ENCODE results near the gene ABCA1. TPM values are rescaled to one million over a fixed set of nuclear protein-coding genes. Genes with fewer than 3 reads are reported as not detected.

The ABCA1 gene
- polyA plus RNA-seq, 1 experiment, result 29.6 TPM

- Histone ChIP-seq H3K4me3 (ENCODE audit: low read depth, low read length) (no peak overlapping the region), H3K9me3 (ENCODE audit: control insufficient read depth, insufficient read depth, low read length) (no peaks in the 10 kb centered on the region), H3K27me3 (ENCODE audit: control insufficient read depth, insufficient read depth, low read length) (no peaks in the 10 kb centered on the region), H3K27ac (ENCODE audit: low read depth, low read length) (peak overlapping the region; percentile 69)
- CTCF ChIA-PET, result interaction anchor here (0.5 to 4.1 kb wide), 58 partner anchors 9 to 766 kb away, joined by 3 to 31 read pairs (median 4); partner anchors contain the start of gene SLC44A1
- TF ChIP-seq CTCF (IDR thresholded peaks at IDR 0.05; ENCODE audit: low read depth, low read length), result peak; percentile 89
- peak; percentile 78 for DNase-seq (ENCODE audit: low read depth, low spot score)
- POLR2A ChIA-PET, result interaction anchor here (0.6 to 2.1 kb wide), 3 partner anchors 11 to 311 kb away, joined by 3 to 9 read pairs (median 5); partner anchors contain the start of gene ABCA1
These were observed 64.6 kb downstream of the ABCA1 start for GRCh38 chr9:104863180-104863883.

- no peak for TF ChIP-seq CTCF (IDR thresholded peaks at IDR 0.05; ENCODE audit: low read depth, low read length)
- POLR2A ChIA-PET, result no interaction called here
- DNase-seq (ENCODE audit: low read depth, low spot score), result no peak
- Histone ChIP-seq H3K27me3 (ENCODE audit: control insufficient read depth, insufficient read depth, low read length) (no peaks in the 10 kb centered on the region), H3K9me3 (ENCODE audit: control insufficient read depth, insufficient read depth, low read length) (no peaks in the 10 kb centered on the region), H3K27ac (ENCODE audit: low read depth, low read length) (no peak overlapping the region), H3K4me3 (ENCODE audit: low read depth, low read length) (no peak overlapping the region)
- CTCF ChIA-PET, result interaction anchor here (0.7 to 1.8 kb wide), 3 partner anchors 62 to 618 kb away, joined by 3 to 15 read pairs (median 4); no protein-coding TSS in a partner anchor
These were observed 66.6 kb downstream of the ABCA1 start for GRCh38 chr9:104861397-104861796.

GRCh38 chr9:104860263-104860662 lies 67.7 kb downstream of the ABCA1 start:
- no peak for DNase-seq (ENCODE audit: low read depth, low spot score)
- POLR2A ChIA-PET, result interaction anchor here (0.8 to 1.0 kb wide), 2 partner anchors 9 to 84 kb away, joined by 3 to 6 read pairs; no protein-coding TSS in a partner anchor
- H3K9me3 ChIP-seq (ENCODE audit: control insufficient read depth, insufficient read depth, low read length), result no peaks in the 10 kb centered on the region
- no peak overlapping the region for H3K4me3 ChIP-seq (ENCODE audit: low read depth, low read length)
- no peaks in the 10 kb centered on the region for H3K27me3 ChIP-seq (ENCODE audit: control insufficient read depth, insufficient read depth, low read length)
- no peak overlapping the region for H3K27ac ChIP-seq (ENCODE audit: low read depth, low read length)
- CTCF ChIA-PET, result interaction anchor here (0.7 kb wide), 1 partner anchor 374 kb away, joined by 5 read pairs; no protein-coding TSS in a partner anchor
- no peak for TF ChIP-seq CTCF (IDR thresholded peaks at IDR 0.05; ENCODE audit: low read depth, low read length)

- no peaks in the 10 kb centered on the region for H3K9me3 ChIP-seq (ENCODE audit: control insufficient read depth, insufficient read depth, low read length)
- CTCF ChIA-PET, result no interaction called here
- POLR2A ChIA-PET, result no interaction called here
- H3K4me3 ChIP-seq (ENCODE audit: low read depth, low read length), result no peak overlapping the region
- DNase-seq (ENCODE audit: low read depth, low spot score), result no peak
- no peak for TF ChIP-seq CTCF (IDR thresholded peaks at IDR 0.05; ENCODE audit: low read depth, low read length)
- no peak overlapping the region for H3K27ac ChIP-seq (ENCODE audit: low read depth, low read length)
- no peaks in the 10 kb centered on the region for H3K27me3 ChIP-seq (ENCODE audit: control insufficient read depth, insufficient read depth, low read length)
These were observed 69.1 kb downstream of the ABCA1 start for GRCh38 chr9:104858846-104859245.

GRCh38 chr9:104858271-104858670 lies 69.7 kb downstream of the ABCA1 start:
- ChIA-PET CTCF (no interaction called here), POLR2A (no interaction called here)
- no peak overlapping the region for H3K4me3 ChIP-seq (ENCODE audit: low read depth, low read length)
- no peak for DNase-seq (ENCODE audit: low read depth, low spot score)
- no peaks in the 10 kb centered on the region for H3K27me3 ChIP-seq (ENCODE audit: control insufficient read depth, insufficient read depth, low read length)
- H3K9me3 ChIP-seq (ENCODE audit: control insufficient read depth, insufficient read depth, low read length), result no peaks in the 10 kb centered on the region
- TF ChIP-seq CTCF (IDR thresholded peaks at IDR 0.05; ENCODE audit: low read depth, low read length), result no peak
- no peak overlapping the region for H3K27ac ChIP-seq (ENCODE audit: low read depth, low read length)
